ENCODE data around the gene WWOX. TPM values are rescaled to one million over a fixed set of nuclear protein-coding genes. Genes with fewer than 3 reads are reported as not detected.

The WWOX gene
- total RNA-seq, 1 experiment from 2014 or later, result 28.3 TPM

- no peak for ATAC-seq
- H4K20me1 ChIP-seq (ENCODE audit: low read length), result no peaks in the 10 kb centered on the region
- no TSS peak for BruUV-seq (replicated peaks)
- no peaks in the 10 kb centered on the region for H3K4me1 ChIP-seq (ENCODE audit: insufficient read depth, low read length)
- no peaks in the 10 kb centered on the region for H3K79me2 ChIP-seq (ENCODE audit: low read length)
- TF ChIP-seq EZH2phosphoT487 (IDR thresholded peaks at IDR 0.05; ENCODE audit: borderline replicate concordance, low read length) (no peak), EZH2 (IDR thresholded peaks at IDR 0.05; ENCODE audit: low read length, unreplicated experiment) (no peak), CTCF (conservative IDR thresholded peaks at IDR 0.05; ENCODE audit: low read depth, low read length) (no peak)
- POLR2A ChIA-PET (ENCODE audit: unreplicated experiment), result no interaction called here
- H3K4me3 ChIP-seq (ENCODE audit: low read length), result no peak overlapping the region
- no peak overlapping the region for H3K9ac ChIP-seq (ENCODE audit: low read length)
- H3K27me3 ChIP-seq (ENCODE audit: low read length), result peaks cover 30% of the 10 kb centered on the region; the same call in 1 of the 2 replicates
- intact Hi-C loops (cut with micrococcal nuclease), result no loop called here
- H3K27ac ChIP-seq (ENCODE audit: low read length), result no peak overlapping the region
- no peaks in the 10 kb centered on the region for H3K36me3 ChIP-seq (ENCODE audit: low read depth, low read length)
- no peaks in the 10 kb centered on the region for H3K9me2 ChIP-seq (replicated peaks; ENCODE audit: low read length)
- no peak overlapping the region for H2AFZ ChIP-seq (ENCODE audit: low read length)
- no peak overlapping the region for H3K4me2 ChIP-seq (ENCODE audit: low read length)
- DNase-seq, result no peak
- H3K9me3 ChIP-seq (ENCODE audit: low read length), result no peaks in the 10 kb centered on the region
- H3F3A ChIP-seq (ENCODE audit: low read length, unreplicated experiment), result no peaks in the 10 kb centered on the region
- CTCF ChIA-PET, result no interaction called here
Observed at GRCh38 chr16:78060809-78061208, 38.6 kb upstream of the WWOX start.

GRCh38 chr16:78065319-78065718, 34.1 kb upstream of the WWOX start:
- no peaks in the 10 kb centered on the region for H3K4me1 ChIP-seq (ENCODE audit: insufficient read depth, low read length)
- peaks cover 28% of the 10 kb centered on the region; the same call in 1 of the 2 replicates for H3K27me3 ChIP-seq (ENCODE audit: low read length)
- no TSS peak for BruUV-seq (replicated peaks)
- H4K20me1 ChIP-seq (ENCODE audit: low read length), result no peaks in the 10 kb centered on the region
- DNase-seq (no peak), ATAC-seq (no peak)
- CTCF ChIA-PET, result no interaction called here
- H3K4me3 ChIP-seq (ENCODE audit: low read length), result no peak overlapping the region
- no peaks in the 10 kb centered on the region for H3K9me3 ChIP-seq (ENCODE audit: low read length)
- no peaks in the 10 kb centered on the region for H3K36me3 ChIP-seq (ENCODE audit: low read depth, low read length)
- no peaks in the 10 kb centered on the region for H3K79me2 ChIP-seq (ENCODE audit: low read length)
- H3K4me2 ChIP-seq (ENCODE audit: low read length), result no peak overlapping the region
- H3K9me2 ChIP-seq (replicated peaks; ENCODE audit: low read length), result no peaks in the 10 kb centered on the region
- H2AFZ ChIP-seq (ENCODE audit: low read length), result no peak overlapping the region
- no peaks in the 10 kb centered on the region for H3F3A ChIP-seq (ENCODE audit: low read length, unreplicated experiment)
- H3K27ac ChIP-seq (ENCODE audit: low read length), result no peak overlapping the region
- H3K9ac ChIP-seq (ENCODE audit: low read length), result no peak overlapping the region
- TF ChIP-seq EZH2 (IDR thresholded peaks at IDR 0.05; ENCODE audit: low read length, unreplicated experiment), result no peak
- TF ChIP-seq EZH2phosphoT487 (IDR thresholded peaks at IDR 0.05; ENCODE audit: borderline replicate concordance, low read length), result no peak
- no peak for TF ChIP-seq CTCF (conservative IDR thresholded peaks at IDR 0.05; ENCODE audit: low read depth, low read length)
- intact Hi-C loops (cut with micrococcal nuclease), result no loop called here
- POLR2A ChIA-PET (ENCODE audit: unreplicated experiment), result no interaction called here

- intact Hi-C loops (cut with micrococcal nuclease), result no loop called here
- Histone ChIP-seq H2AFZ (ENCODE audit: low read length) (no peak overlapping the region), H3F3A (ENCODE audit: low read length, unreplicated experiment) (no peaks in the 10 kb centered on the region), H3K79me2 (ENCODE audit: low read length) (no peaks in the 10 kb centered on the region), H3K9me2 (replicated peaks; ENCODE audit: low read length) (no peaks in the 10 kb centered on the region), H3K27ac (ENCODE audit: low read length) (no peak overlapping the region), H4K20me1 (ENCODE audit: low read length) (no peaks in the 10 kb centered on the region), H3K9ac (ENCODE audit: low read length) (no peak overlapping the region), H3K4me2 (ENCODE audit: low read length) (no peak overlapping the region), H3K9me3 (ENCODE audit: low read length) (no peaks in the 10 kb centered on the region), H3K36me3 (ENCODE audit: low read depth, low read length) (no peaks in the 10 kb centered on the region), H3K4me3 (ENCODE audit: low read length) (no peak overlapping the region), H3K27me3 (ENCODE audit: low read length) (peaks cover 6% of the 10 kb centered on the region; the same call in 1 of the 2 replicates), H3K4me1 (ENCODE audit: insufficient read depth, low read length) (no peaks in the 10 kb centered on the region)
- POLR2A ChIA-PET (ENCODE audit: unreplicated experiment), result no interaction called here
- DNase-seq, result no peak
- CTCF ChIA-PET, result no interaction called here
- BruUV-seq (replicated peaks), result no TSS peak
- ATAC-seq, result no peak
- TF ChIP-seq EZH2 (IDR thresholded peaks at IDR 0.05; ENCODE audit: low read length, unreplicated experiment) (no peak), EZH2phosphoT487 (IDR thresholded peaks at IDR 0.05; ENCODE audit: borderline replicate concordance, low read length) (no peak), CTCF (conservative IDR thresholded peaks at IDR 0.05; ENCODE audit: low read depth, low read length) (no peak)
Observed at GRCh38 chr16:78069913-78070312, 29.5 kb upstream of the WWOX start.
